ENCODE results near the gene DOP1A. TPM values are rescaled to one million over a fixed set of nuclear protein-coding genes. Genes with fewer than 3 reads are reported as not detected.

DOP1A gene
- polyA plus RNA-seq, 1 of the 3 experiments (the other 2 are of a cell fraction), result 3.4 TPM

GRCh38 chr6:83151114-83151513 is 83.6 kb downstream of the DOP1A start (continued):
- no peak for TF ChIP-seq REST (IDR thresholded peaks at IDR 0.05; ENCODE audit: low read depth, low read length)
- TF ChIP-seq GABPA (IDR thresholded peaks at IDR 0.05; ENCODE audit: low read depth), result no peak
- no peak for TF ChIP-seq TCF12 (IDR thresholded peaks at IDR 0.05)
- TF ChIP-seq USF2 (IDR thresholded peaks at IDR 0.05; ENCODE audit: borderline replicate concordance, low read depth, low read length), result no peak
- TF ChIP-seq TAF1 (IDR thresholded peaks at IDR 0.05; ENCODE audit: borderline replicate concordance, low read depth, low read length), result no peak

GRCh38 chr6:83152913-83153312 is 85.4 kb downstream of the DOP1A start:
- TF ChIP-seq REST (IDR thresholded peaks at IDR 0.05; ENCODE audit: low read depth, low read length), result no peak
- no peak for TF ChIP-seq EP300 (IDR thresholded peaks at IDR 0.05; ENCODE audit: borderline replicate concordance in 1 of 2, low read depth in 1 of 2, low read length in 1 of 2)
- TF ChIP-seq YY1 (IDR thresholded peaks at IDR 0.05; ENCODE audit: low read depth), result no peak
- no peak for TF ChIP-seq MEF2A (IDR thresholded peaks at IDR 0.05; ENCODE audit: borderline replicate concordance, low read depth)
- no peak for TF ChIP-seq ELF1 (IDR thresholded peaks at IDR 0.05)
- TF ChIP-seq CHD2 (IDR thresholded peaks at IDR 0.05; ENCODE audit: low read length, partially characterized antibody), result no peak
- TF ChIP-seq FOSL2 (IDR thresholded peaks at IDR 0.05; ENCODE audit: borderline replicate concordance, low read depth), result no peak
- TF ChIP-seq MXI1 (IDR thresholded peaks at IDR 0.05; ENCODE audit: low read depth, low read length), result no peak
- TF ChIP-seq RAD21 (IDR thresholded peaks at IDR 0.05; ENCODE audit: low read length), result no peak
- TF ChIP-seq IRF3 (IDR thresholded peaks at IDR 0.05; ENCODE audit: low read depth, low read length), result no peak
- TF ChIP-seq ZBTB33 (IDR thresholded peaks at IDR 0.05; ENCODE audit: borderline replicate concordance, low read depth), result no peak
- no peak for TF ChIP-seq TAF1 (IDR thresholded peaks at IDR 0.05; ENCODE audit: borderline replicate concordance, low read depth, low read length)
- TF ChIP-seq SIN3A (IDR thresholded peaks at IDR 0.05; ENCODE audit: borderline replicate concordance, low read depth, low read length), result no peak
- TF ChIP-seq NRF1 (IDR thresholded peaks at IDR 0.05; ENCODE audit: low read depth, low read length), result no peak
- no peak for TF ChIP-seq EZH2phosphoT487 (IDR thresholded peaks at IDR 0.05; ENCODE audit: borderline replicate concordance, low read depth)
- no peak for TF ChIP-seq USF1 (IDR thresholded peaks at IDR 0.05; ENCODE audit: borderline replicate concordance, low read depth)
- H2AFZ ChIP-seq (ENCODE audit: low read depth), result no peak overlapping the region
- peaks cover 5 to 42% of the 10 kb centered on the region in 2 experiments for H3K36me3 ChIP-seq (replicated peaks in 1 of 2; ENCODE audit: control insufficient read depth in 1 of 2, insufficient read depth in 2 of 2, low read length in 1 of 2)
- ChIA-PET POLR2A (no interaction called here), CTCF (interaction anchor here (0.6 to 0.8 kb wide), 2 partner anchors 62 to 86 kb away, joined by 3 read pairs; no protein-coding TSS in a partner anchor)
- H3K9me2 ChIP-seq, result no peaks in the 10 kb centered on the region
- 90% methylated on average over 1 of the region's 1 CpG for WGBS (ENCODE audit: low lambda C conversion rate)
- no peak overlapping the region for H3K27ac ChIP-seq (ENCODE audit: low read depth in 2 of 2, low read length in 1 of 2)
- DNase-seq, result no peak
- H4K20me1 ChIP-seq (ENCODE audit: insufficient read depth), result no peaks in the 10 kb centered on the region
- H3K4me3 ChIP-seq (ENCODE audit: low read depth in 2 of 2, low read length in 1 of 2), result no peak overlapping the region
- no peak overlapping the region for H3K9ac ChIP-seq
- H3K9me3 ChIP-seq, result no peaks in the 10 kb centered on the region
- no peaks in the 10 kb centered on the region for H3F3A ChIP-seq (replicated peaks; ENCODE audit: insufficient read depth)
- no peaks in the 10 kb centered on the region for H3K27me3 ChIP-seq (ENCODE audit: insufficient read depth)
- H3K4me1 ChIP-seq (ENCODE audit: control insufficient read depth in 1 of 2, insufficient read depth in 2 of 2, low read depth in 1 of 2, low read length in 1 of 2), result peaks cover 0 to 2% of the 10 kb centered on the region in 2 experiments; a peak in 1 of 4 replicates
- no peak overlapping the region for H3K4me2 ChIP-seq
- no peaks in the 10 kb centered on the region for H3K79me2 ChIP-seq (ENCODE audit: insufficient read depth)

Measured in SK-N-SH (cell line).